Parathyroid adenoma (tissue), 2 donors: ENCODE results near the gene MRPL9.
A peak's percentile ranks its signal among the peaks of the same experiment; 100 is the strongest.

Experiments
- H2AFZ ChIP-seq: fragments of 300-600 bp; sonication (generic); one replicate; pipeline ENCODE4 v1.7.0; 2017; ENCODE audit warnings: antibody characterized with exemption, mild to moderate bottlenecking
- H3K27ac ChIP-seq: fragments of 300-600 bp; sonication (generic); one replicate; pipeline ENCODE4 v1.7.0; 2017
- H3K27me3 ChIP-seq: fragments of 300-600 bp; sonication (generic); one replicate; pipeline ENCODE4 v1.7.0; 2017; ENCODE audit warnings: low read length; ENCODE audit not compliant: control insufficient read depth, insufficient read depth
- H3K36me3 ChIP-seq: fragments of 300-600 bp; sonication (generic); one replicate; pipeline ENCODE4 v1.7.0; 2017; ENCODE audit warnings: low read length; ENCODE audit not compliant: control insufficient read depth, insufficient read depth
- H3K4me1 ChIP-seq: fragments of 300-600 bp; sonication (generic); one replicate; pipeline ENCODE4 v1.7.0; 2017; ENCODE audit warnings: control low read depth
- H3K4me2 ChIP-seq: fragments of 300-600 bp; sonication (generic); one replicate; pipeline ENCODE4 v1.7.0; 2017; ENCODE audit warnings: low read length
- H3K4me3 ChIP-seq: fragments of 300-600 bp; sonication (generic); one replicate; pipeline ENCODE4 v1.7.0; 2017; ENCODE audit warnings: low read depth, low read length
- H3K79me2 ChIP-seq: fragments of 300-600 bp; sonication (generic); one replicate; pipeline ENCODE4 v1.7.0; 2017; ENCODE audit warnings: control low read depth
- H3K9ac ChIP-seq: fragments of 300-600 bp; sonication (generic); one replicate; pipeline ENCODE4 v1.7.0; 2017; ENCODE audit warnings: mild to moderate bottlenecking
- H3K9me3 ChIP-seq: fragments of 300-600 bp; sonication (generic); one replicate; pipeline ENCODE4 v1.7.0; 2017; ENCODE audit warnings: low read length; ENCODE audit not compliant: control insufficient read depth
- CTCF ChIP-seq: fragments of 300-600 bp; sonication (generic); IDR thresholded peaks from one replicate; pipeline ENCODE4 v1.7.0; 2017; ENCODE audit warnings: antibody characterized with exemption, mild to moderate bottlenecking
- donor health status: primary hyperparathyroidism.

The MRPL9 gene

GRCh38 chr1:151799179-151800022 lies 36.1 kb upstream of the MRPL9 start:
- H2AFZ ChIP-seq = no peak overlapping the region
- no peaks in the 10 kb centered on the region for H3K27me3 ChIP-seq
- H3K4me2 ChIP-seq = no peak overlapping the region
- H3K36me3 ChIP-seq = no peaks in the 10 kb centered on the region
- no peak for TF ChIP-seq CTCF
- H3K9ac ChIP-seq = no peak overlapping the region
- no peaks in the 10 kb centered on the region for H3K79me2 ChIP-seq
- H3K27ac ChIP-seq = no peak overlapping the region
- peaks cover under 1% of the 10 kb centered on the region for H3K4me1 ChIP-seq
- no peak overlapping the region for H3K4me3 ChIP-seq
- no peaks in the 10 kb centered on the region for H3K9me3 ChIP-seq

- Histone ChIP-seq H3K36me3 (no peaks in the 10 kb centered on the region), H3K9me3 (no peaks in the 10 kb centered on the region), H3K27me3 (no peaks in the 10 kb centered on the region), H3K4me2 (no peak overlapping the region), H3K27ac (no peak overlapping the region), H2AFZ (no peak overlapping the region), H3K9ac (no peak overlapping the region), H3K4me1 (no peaks in the 10 kb centered on the region), H3K4me3 (no peak overlapping the region), H3K79me2 (no peaks in the 10 kb centered on the region)
- TF ChIP-seq CTCF = no peak
These were observed 35.3 kb upstream of the MRPL9 start for GRCh38 chr1:151798571-151798970.

- H3K27ac ChIP-seq = peak overlapping the region; percentile 50
- peak overlapping the region; percentile 52 for H2AFZ ChIP-seq
- H3K79me2 ChIP-seq = no peaks in the 10 kb centered on the region
- no peak for TF ChIP-seq CTCF
- no peaks in the 10 kb centered on the region for H3K36me3 ChIP-seq
- H3K9me3 ChIP-seq = no peaks in the 10 kb centered on the region
- no peak overlapping the region for H3K9ac ChIP-seq
- peak overlapping the region; percentile 78 for H3K4me2 ChIP-seq
- peak overlapping the region; percentile 85 for H3K4me3 ChIP-seq
- no peaks in the 10 kb centered on the region for H3K27me3 ChIP-seq
- H3K4me1 ChIP-seq = no peaks in the 10 kb centered on the region
These were observed 27.8 kb upstream of the MRPL9 start for GRCh38 chr1:151790940-151791651.

GRCh38 chr1:151790071-151790939 lies 27.0 kb upstream of the MRPL9 start, which contains the start of gene TDRKH:
TSS of gene TDRKH (minus strand) at chr1:151790500. CDS start at chr1:151783022, 7,478 bp downstream.
- Histone ChIP-seq H3K9me3 (no peaks in the 10 kb centered on the region), H3K4me3 (peak within 1 kb of the TSS; percentile 85), H3K79me2 (no peaks in the 10 kb centered on the region), H3K36me3 (no peaks in the 10 kb centered on the region), H3K9ac (no peak within 1 kb of the TSS), H2AFZ (peak within 1 kb of the TSS; percentile 59), H3K4me2 (peak within 1 kb of the TSS; percentile 78), H3K27me3 (no peaks in the 10 kb centered on the region), H3K4me1 (peaks cover 2% of the 10 kb centered on the region), H3K27ac (peak within 1 kb of the TSS; percentile 82)
- TF ChIP-seq CTCF = peak; percentile 27
